K562 (cell line): Measurements from ENCODE around the gene AAMP. TPM values are rescaled to one million over a fixed set of nuclear protein-coding genes. Genes with fewer than 3 reads are reported as not detected.
A peak's percentile ranks its signal among the peaks of the same experiment; 100 is the strongest.

Source experiments
- C11orf30 ChIP-seq: fragments of 450-650 bp; IDR thresholded peaks from 2 replicates; pipeline ENCODE4 v1.6.1; 2016; ENCODE audit warnings: low read depth, mild to moderate bottlenecking
- FOXK1 ChIP-seq: sonication (generic); formaldehyde crosslinking; IDR thresholded peaks from 2 replicates; pipeline ENCODE4 v1.8.0; 2022; ENCODE audit warnings: missing genetic modification reagents, mild to moderate bottlenecking, borderline replicate concordance
- JUND ChIP-seq, 2 experiments: IDR thresholded peaks; 2 replicates in 1 of 2; 3 replicates in 1 of 2; pipeline ENCODE4 v1.6.1; 2011; ENCODE audit warnings: borderline replicate concordance in 2 of 2, low read depth in 2 of 2, low read length in 2 of 2, improper control_type of control experiment in 1 of 2, missing biosample characterization in 1 of 2, missing genetic modification characterization in 1 of 2, missing genetic modification reagents in 1 of 2
- L3MBTL2 ChIP-seq: fragments of 450-650 bp; IDR thresholded peaks from 2 replicates; pipeline ENCODE4 v1.6.1; 2016; ENCODE audit warnings: mild to moderate bottlenecking, moderate library complexity
- MAZ ChIP-seq, 2 experiments: fragments of 450-650 bp in 1 of 2; sonication (generic) in 1 of 2; formaldehyde crosslinking; IDR thresholded peaks in 1 of 2; conservative IDR thresholded peaks in 1 of 2; 2 replicates each; pipeline versions ENCODE4 v1.4.0 to v1.5.0; 2020; ENCODE audit warnings: mild to moderate bottlenecking in 1 of 2, missing genetic modification reagents in 1 of 2
- polyA plus RNA-seq, 8 experiments: library from polyadenylated mRNA; depleted of rRNA in 4 of 8; stranded (reverse) in 5 of 8; unstranded in 3 of 8; fragments of >200 nt; fragmentation: Nextera tagmentation in 2 of 8; fragmentation: Illumina TruSeq in 1 of 8; extraction: Ambion mirVana in 2 of 8; extraction: Trizol in 1 of 8; gene quantifications; 2 replicates each; pipeline versions ENCODE4 v1.2.1 to v1.2.3, GENCODE V29; 2011 to 2014; ENCODE audit warnings: inconsistent platforms in 1 of 8, missing spikeins in 1 of 8
- total RNA-seq, 7 experiments: library from RNA; depleted of rRNA in 6 of 7; stranded (reverse); fragments of >200 nt in 6 of 7; fragmentation: Illumina TruSeq in 2 of 7; extraction: Trizol in 2 of 7; gene quantifications; 2 replicates each; pipeline versions ENCODE4 v1.2.1 to v1.2.3, GENCODE V29; 2011 to 2021; ENCODE audit warnings: low replicate concordance in 1 of 7
- TF ChIP-seq, protein P1 (sequence below), 2 experiments: fragments of 450-650 bp in 1 of 2; sonication (generic) in 1 of 2; formaldehyde crosslinking in 1 of 2; IDR thresholded peaks in 1 of 2; conservative IDR thresholded peaks in 1 of 2; 2 replicates each; pipeline versions ENCODE4 v1.6.1 to v1.8.1; 2016 to 2023; ENCODE audit warnings: mild to moderate bottlenecking in 2 of 2, moderate library complexity in 2 of 2, inconsistent platforms in 1 of 2, missing genetic modification reagents in 1 of 2
- TF ChIP-seq, protein P2 (sequence below), 2 experiments: IDR thresholded peaks; 2 replicates each; pipeline ENCODE4 v1.6.1; 2011; ENCODE audit warnings: borderline replicate concordance in 1 of 2, control low read depth in 1 of 2, low read depth in 1 of 2, low read length in 1 of 2, mild to moderate bottlenecking in 1 of 2, mixed read lengths in 1 of 2, moderate library complexity in 1 of 2; ENCODE audit not compliant: insufficient read depth in 1 of 2, insufficient read length in 1 of 2, poor library complexity in 1 of 2, severe bottlenecking in 1 of 2; ENCODE audit errors: extremely low read depth in 1 of 2
- TF ChIP-seq, protein P3 (sequence below): fragments of 450-650 bp; IDR thresholded peaks from 2 replicates; pipeline ENCODE4 v1.6.1; 2017; ENCODE audit warnings: antibody characterized with exemption, mild to moderate bottlenecking

AAMP gene
- total and polyA plus RNA-seq, 9 of the 15 experiments (the other 6 are each of a cell fraction or from before 2014, with no cell fraction given), result 5.7 to 197 (median 94.1) TPM

DNA sequence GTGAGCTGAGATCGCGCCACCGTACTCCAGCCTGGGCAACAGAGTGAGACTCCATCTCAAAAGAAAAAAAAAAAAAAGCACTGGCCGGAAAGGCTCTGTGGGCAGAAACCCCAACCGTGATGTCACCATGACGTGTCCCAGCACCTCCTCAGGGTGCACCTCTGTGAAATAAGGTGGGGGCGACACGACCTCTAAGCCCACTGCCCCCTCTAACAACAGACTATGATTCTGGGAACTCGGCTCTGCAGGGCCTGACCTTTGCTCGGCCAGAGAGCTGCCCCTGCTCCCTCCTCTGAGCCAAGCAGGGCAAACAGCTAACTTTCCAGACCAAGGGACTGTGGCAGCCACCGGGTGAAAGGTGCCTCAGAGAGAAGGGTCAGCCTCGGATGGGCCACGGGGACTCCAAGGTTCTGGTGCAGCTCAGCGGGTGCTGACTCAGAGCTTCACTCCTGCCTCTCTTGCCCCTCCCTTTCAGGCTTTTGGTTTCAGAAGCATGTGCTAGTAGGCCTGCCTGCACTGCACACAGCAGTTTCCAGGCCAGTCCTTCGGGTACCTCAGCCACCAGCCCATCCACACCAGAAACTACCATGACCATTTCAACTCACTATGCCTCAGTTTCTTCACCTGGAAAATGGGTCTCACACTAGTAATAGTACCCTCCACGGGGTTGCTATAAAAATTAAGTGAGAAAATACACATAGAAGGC is 14.3 kb upstream of the AAMP start (continued):
- TF ChIP-seq FOXK1, result no peak
- TF ChIP-seq C11orf30, result peak; percentile 71
- peak; percentile 53; the same call in 1 of the 2 replicates for TF ChIP-seq JUND (IDR thresholded peaks at IDR 0.05; ENCODE audit: borderline replicate concordance, low read depth, low read length)
- TF ChIP-seq JUND (tag; IDR thresholded peaks at IDR 0.05; ENCODE audit: borderline replicate concordance, low read depth, low read length), result peak; percentile 12; the same call in 1 of the 3 replicates
- peak; percentile 68 for TF ChIP-seq L3MBTL2
- TF ChIP-seq, protein P1, sequence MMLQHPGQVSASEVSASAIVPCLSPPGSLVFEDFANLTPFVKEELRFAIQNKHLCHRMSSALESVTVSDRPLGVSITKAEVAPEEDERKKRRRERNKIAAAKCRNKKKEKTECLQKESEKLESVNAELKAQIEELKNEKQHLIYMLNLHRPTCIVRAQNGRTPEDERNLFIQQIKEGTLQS (IDR thresholded peaks at IDR 0.05), result 0 out of 2 replicates have a peak, but pooled peaks have one; percentile 23
- TF ChIP-seq, protein P1 (CRISPR knock-in tag; conservative IDR thresholded peaks at IDR 0.05), result no peak
- peak; percentile 22 to 86; a peak in 2 of 4 replicates for TF ChIP-seq MAZ (CRISPR knock-in tag; conservative IDR thresholded peaks at IDR 0.05 in 1 of 2, IDR thresholded peaks at IDR 0.05 in 1 of 2)
- TF ChIP-seq, protein P2, sequence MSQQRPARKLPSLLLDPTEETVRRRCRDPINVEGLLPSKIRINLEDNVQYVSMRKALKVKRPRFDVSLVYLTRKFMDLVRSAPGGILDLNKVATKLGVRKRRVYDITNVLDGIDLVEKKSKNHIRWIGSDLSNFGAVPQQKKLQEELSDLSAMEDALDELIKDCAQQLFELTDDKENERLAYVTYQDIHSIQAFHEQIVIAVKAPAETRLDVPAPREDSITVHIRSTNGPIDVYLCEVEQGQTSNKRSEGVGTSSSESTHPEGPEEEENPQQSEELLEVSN (IDR thresholded peaks at IDR 0.05; ENCODE audit: borderline replicate concordance in 1 of 2, extremely low read depth in 1 of 2, insufficient read depth in 1 of 2, insufficient read length in 1 of 2, low read depth in 1 of 2, low read length in 1 of 2, poor library complexity in 1 of 2, severe bottlenecking in 1 of 2), result peak in 1 of 2 experiments; percentile 34
- TF ChIP-seq, protein P3, sequence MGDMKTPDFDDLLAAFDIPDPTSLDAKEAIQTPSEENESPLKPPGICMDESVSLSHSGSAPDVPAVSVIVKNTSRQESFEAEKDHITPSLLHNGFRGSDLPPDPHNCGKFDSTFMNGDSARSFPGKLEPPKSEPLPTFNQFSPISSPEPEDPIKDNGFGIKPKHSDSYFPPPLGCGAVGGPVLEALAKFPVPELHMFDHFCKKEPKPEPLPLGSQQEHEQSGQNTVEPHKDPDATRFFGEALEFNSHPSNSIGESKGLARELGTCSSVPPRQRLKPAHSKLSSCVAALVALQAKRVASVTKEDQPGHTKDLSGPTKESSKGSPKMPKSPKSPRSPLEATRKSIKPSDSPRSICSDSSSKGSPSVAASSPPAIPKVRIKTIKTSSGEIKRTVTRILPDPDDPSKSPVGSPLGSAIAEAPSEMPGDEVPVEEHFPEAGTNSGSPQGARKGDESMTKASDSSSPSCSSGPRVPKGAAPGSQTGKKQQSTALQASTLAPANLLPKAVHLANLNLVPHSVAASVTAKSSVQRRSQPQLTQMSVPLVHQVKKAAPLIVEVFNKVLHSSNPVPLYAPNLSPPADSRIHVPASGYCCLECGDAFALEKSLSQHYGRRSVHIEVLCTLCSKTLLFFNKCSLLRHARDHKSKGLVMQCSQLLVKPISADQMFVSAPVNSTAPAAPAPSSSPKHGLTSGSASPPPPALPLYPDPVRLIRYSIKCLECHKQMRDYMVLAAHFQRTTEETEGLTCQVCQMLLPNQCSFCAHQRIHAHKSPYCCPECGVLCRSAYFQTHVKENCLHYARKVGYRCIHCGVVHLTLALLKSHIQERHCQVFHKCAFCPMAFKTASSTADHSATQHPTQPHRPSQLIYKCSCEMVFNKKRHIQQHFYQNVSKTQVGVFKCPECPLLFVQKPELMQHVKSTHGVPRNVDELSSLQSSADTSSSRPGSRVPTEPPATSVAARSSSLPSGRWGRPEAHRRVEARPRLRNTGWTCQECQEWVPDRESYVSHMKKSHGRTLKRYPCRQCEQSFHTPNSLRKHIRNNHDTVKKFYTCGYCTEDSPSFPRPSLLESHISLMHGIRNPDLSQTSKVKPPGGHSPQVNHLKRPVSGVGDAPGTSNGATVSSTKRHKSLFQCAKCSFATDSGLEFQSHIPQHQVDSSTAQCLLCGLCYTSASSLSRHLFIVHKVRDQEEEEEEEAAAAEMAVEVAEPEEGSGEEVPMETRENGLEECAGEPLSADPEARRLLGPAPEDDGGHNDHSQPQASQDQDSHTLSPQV, result peak; percentile 76
